Measurements from ENCODE around the gene ETV5.

The ETV5 gene

DNA sequence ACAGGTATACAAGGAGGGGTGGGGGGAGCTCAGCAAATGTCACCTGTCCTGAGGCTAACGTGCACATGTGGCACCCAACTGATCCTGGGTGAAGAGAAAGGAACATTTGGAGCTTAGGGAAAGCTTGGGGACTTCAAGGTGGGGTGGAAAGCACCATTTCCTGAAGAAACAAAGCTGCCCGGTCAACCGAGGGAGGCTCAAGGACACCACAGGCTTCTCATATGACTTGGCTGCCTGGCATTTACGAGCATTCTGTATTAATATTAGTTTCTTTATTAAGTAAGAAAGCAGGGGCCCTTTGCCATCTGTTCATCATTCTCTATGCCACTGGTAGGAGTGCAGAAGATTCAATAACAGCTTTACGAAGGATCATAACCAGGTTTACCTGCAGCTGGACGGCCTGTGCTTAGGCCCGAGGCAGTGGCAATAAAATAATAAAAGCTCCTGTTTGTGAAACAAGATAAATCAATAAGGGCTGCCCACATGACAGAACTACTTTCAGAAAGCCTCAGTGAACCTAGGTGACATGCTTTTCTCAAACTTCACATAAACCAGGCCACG, 54.0 kb downstream of the ETV5 start:
- H3K9me3 ChIP-seq (ENCODE audit: control insufficient read depth, low read length) = no peaks in the 10 kb centered on the region
- no peak overlapping the region for H3K4me3 ChIP-seq (ENCODE audit: low read depth, low read length)
- no peaks in the 10 kb centered on the region for H3K36me3 ChIP-seq (ENCODE audit: control insufficient read depth, insufficient read depth, low read length)
- no peaks in the 10 kb centered on the region for H3K27me3 ChIP-seq (ENCODE audit: control insufficient read depth, insufficient read depth, low read length)
- H2AFZ ChIP-seq = no peak overlapping the region
- no peak overlapping the region for H3K4me2 ChIP-seq (ENCODE audit: low read length)
- H3K79me2 ChIP-seq = no peaks in the 10 kb centered on the region
- no peaks in the 10 kb centered on the region for H3K4me1 ChIP-seq
- H3K9ac ChIP-seq = no peak overlapping the region
- no peak overlapping the region for H3K27ac ChIP-seq
- TF ChIP-seq, protein P1, sequence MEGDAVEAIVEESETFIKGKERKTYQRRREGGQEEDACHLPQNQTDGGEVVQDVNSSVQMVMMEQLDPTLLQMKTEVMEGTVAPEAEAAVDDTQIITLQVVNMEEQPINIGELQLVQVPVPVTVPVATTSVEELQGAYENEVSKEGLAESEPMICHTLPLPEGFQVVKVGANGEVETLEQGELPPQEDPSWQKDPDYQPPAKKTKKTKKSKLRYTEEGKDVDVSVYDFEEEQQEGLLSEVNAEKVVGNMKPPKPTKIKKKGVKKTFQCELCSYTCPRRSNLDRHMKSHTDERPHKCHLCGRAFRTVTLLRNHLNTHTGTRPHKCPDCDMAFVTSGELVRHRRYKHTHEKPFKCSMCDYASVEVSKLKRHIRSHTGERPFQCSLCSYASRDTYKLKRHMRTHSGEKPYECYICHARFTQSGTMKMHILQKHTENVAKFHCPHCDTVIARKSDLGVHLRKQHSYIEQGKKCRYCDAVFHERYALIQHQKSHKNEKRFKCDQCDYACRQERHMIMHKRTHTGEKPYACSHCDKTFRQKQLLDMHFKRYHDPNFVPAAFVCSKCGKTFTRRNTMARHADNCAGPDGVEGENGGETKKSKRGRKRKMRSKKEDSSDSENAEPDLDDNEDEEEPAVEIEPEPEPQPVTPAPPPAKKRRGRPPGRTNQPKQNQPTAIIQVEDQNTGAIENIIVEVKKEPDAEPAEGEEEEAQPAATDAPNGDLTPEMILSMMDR (IDR thresholded peaks at IDR 0.05) = no peak

DNA sequence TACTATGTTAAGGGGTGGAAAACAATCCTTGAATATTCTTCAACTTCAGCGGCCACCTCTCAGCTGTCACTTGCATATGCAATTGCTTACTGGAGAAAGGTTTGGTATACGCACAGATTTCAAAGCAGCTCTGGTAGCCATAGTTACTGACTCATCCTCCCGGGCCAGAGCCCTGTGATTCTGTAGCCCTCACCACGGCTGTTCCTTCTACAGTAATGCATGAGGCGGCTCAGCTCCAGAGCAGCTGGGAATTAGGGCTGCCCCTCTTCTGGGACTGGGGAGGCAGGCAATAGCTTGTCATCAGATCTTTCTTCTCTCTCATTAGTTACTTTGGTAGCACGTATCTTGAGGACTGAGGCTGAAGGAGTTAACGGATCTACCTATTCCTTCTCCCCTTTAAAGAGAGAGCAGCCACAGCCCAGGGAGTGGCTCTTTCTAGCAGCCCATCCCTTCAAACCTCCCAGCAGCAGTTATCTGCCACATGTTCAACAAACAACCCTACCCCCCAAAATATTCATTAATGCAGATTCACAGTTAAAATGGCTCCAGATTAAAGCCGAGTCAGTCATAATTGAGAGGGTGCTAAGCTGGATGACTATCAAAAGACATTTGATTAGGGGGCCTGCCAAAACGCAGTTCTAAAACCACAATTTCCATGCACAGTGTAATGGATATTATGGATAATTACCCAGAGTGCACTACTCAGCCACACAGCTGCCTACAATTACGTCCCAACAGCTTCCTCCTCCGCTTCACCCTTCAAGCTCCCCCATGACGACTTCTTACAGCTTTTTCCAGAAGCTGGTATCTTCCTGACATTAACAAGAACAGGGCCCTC, 54.7 kb downstream of the ETV5 start:
- H3K4me2 ChIP-seq (ENCODE audit: low read length) = no peak overlapping the region
- no peaks in the 10 kb centered on the region for H3K79me2 ChIP-seq
- H3K4me3 ChIP-seq (ENCODE audit: low read depth, low read length) = no peak overlapping the region
- no peak overlapping the region for H3K9ac ChIP-seq
- no peaks in the 10 kb centered on the region for H3K27me3 ChIP-seq (ENCODE audit: control insufficient read depth, insufficient read depth, low read length)
- no peaks in the 10 kb centered on the region for H3K9me3 ChIP-seq (ENCODE audit: control insufficient read depth, low read length)
- no peak overlapping the region for H3K27ac ChIP-seq
- H3K4me1 ChIP-seq = no peaks in the 10 kb centered on the region
- H2AFZ ChIP-seq = no peak overlapping the region
- TF ChIP-seq, protein P1 (IDR thresholded peaks at IDR 0.05) = no peak
- H3K36me3 ChIP-seq (ENCODE audit: control insufficient read depth, insufficient read depth, low read length) = no peaks in the 10 kb centered on the region

DNA sequence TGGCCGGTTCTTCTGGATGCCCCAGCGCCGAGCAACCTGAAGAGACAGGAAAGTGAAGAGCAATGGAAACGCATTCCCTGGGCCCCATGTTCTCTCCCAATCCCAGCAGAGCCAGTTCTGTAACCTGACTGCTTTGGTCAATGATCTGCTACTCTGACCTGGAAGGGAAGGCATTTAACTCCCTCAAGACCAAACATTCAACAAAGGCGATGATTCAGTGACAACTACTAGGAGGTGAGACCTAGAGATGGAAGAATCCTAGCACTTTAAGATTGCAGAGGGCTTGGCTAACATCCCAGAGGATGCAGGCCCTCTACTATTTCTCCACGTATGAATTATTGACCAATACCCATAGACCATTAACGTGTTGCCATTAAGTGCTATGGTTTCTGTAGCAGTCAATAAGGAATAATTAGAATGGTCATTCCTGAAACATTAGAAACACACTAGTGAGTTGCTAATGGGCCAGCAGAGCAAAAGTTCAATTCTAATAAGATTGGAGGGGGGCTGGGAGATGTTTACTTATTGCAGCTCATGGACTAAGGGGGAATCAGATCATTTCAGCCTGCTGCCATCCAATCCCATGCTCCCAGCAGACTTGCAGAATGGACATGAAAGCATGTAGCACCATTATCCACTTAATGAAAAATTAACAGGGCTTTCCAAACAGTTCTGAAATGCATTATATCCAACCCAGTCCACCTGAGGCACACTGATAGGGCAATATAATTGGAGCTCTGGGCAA, 56.6 kb downstream of the ETV5 start:
- TF ChIP-seq, protein P1 (IDR thresholded peaks at IDR 0.05) = no peak
- no peak overlapping the region for H3K9ac ChIP-seq
- H3K9me3 ChIP-seq (ENCODE audit: control insufficient read depth, low read length) = no peaks in the 10 kb centered on the region
- H3K27ac ChIP-seq = no peak overlapping the region
- H3K4me1 ChIP-seq = no peaks in the 10 kb centered on the region
- no peaks in the 10 kb centered on the region for H3K36me3 ChIP-seq (ENCODE audit: control insufficient read depth, insufficient read depth, low read length)
- H3K4me3 ChIP-seq (ENCODE audit: low read depth, low read length) = no peak overlapping the region
- H3K4me2 ChIP-seq (ENCODE audit: low read length) = no peak overlapping the region
- H3K79me2 ChIP-seq = no peaks in the 10 kb centered on the region
- H2AFZ ChIP-seq = no peak overlapping the region
- H3K27me3 ChIP-seq (ENCODE audit: control insufficient read depth, insufficient read depth, low read length) = no peaks in the 10 kb centered on the region

DNA sequence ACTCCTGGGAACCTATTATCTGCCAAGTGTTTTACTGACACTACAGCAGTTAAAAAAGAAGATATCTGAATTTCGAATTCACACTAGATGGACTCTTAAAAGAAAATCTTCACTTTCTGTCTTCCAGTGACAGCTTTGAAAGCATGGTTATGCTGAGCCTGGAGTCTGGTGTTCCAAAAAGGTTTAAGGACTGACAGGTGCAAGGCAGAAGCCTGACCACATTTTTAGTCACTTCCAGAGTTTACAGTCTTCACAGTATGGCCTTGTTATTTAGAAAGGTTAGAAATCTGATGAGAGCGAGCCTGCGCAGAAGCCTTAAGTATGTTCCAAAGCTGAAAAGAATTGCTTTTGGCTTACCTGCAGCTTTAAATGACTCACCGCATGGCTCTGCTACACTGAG, 59.9 kb downstream of the ETV5 start:
- no peak overlapping the region for H3K4me2 ChIP-seq (ENCODE audit: low read length)
- no peaks in the 10 kb centered on the region for H3K36me3 ChIP-seq (ENCODE audit: control insufficient read depth, insufficient read depth, low read length)
- no peak overlapping the region for H3K27ac ChIP-seq
- H3K9me3 ChIP-seq (ENCODE audit: control insufficient read depth, low read length) = no peaks in the 10 kb centered on the region
- H3K79me2 ChIP-seq = no peaks in the 10 kb centered on the region
- no peak overlapping the region for H3K4me3 ChIP-seq (ENCODE audit: low read depth, low read length)
- no peak overlapping the region for H2AFZ ChIP-seq
- H3K27me3 ChIP-seq (ENCODE audit: control insufficient read depth, insufficient read depth, low read length) = no peaks in the 10 kb centered on the region
- H3K9ac ChIP-seq = no peak overlapping the region
- no peaks in the 10 kb centered on the region for H3K4me1 ChIP-seq
- TF ChIP-seq, protein P1 (IDR thresholded peaks at IDR 0.05) = no peak

All from parathyroid adenoma (tissue), 2 donors.